ENCODE data around the gene LRRC27.
"Not testable (repeated sequence)": the region's sequence is repeated elsewhere in the genome, so short reads cannot be mapped to it uniquely, and the experiment has no call there.

The LRRC27 gene

DNA sequence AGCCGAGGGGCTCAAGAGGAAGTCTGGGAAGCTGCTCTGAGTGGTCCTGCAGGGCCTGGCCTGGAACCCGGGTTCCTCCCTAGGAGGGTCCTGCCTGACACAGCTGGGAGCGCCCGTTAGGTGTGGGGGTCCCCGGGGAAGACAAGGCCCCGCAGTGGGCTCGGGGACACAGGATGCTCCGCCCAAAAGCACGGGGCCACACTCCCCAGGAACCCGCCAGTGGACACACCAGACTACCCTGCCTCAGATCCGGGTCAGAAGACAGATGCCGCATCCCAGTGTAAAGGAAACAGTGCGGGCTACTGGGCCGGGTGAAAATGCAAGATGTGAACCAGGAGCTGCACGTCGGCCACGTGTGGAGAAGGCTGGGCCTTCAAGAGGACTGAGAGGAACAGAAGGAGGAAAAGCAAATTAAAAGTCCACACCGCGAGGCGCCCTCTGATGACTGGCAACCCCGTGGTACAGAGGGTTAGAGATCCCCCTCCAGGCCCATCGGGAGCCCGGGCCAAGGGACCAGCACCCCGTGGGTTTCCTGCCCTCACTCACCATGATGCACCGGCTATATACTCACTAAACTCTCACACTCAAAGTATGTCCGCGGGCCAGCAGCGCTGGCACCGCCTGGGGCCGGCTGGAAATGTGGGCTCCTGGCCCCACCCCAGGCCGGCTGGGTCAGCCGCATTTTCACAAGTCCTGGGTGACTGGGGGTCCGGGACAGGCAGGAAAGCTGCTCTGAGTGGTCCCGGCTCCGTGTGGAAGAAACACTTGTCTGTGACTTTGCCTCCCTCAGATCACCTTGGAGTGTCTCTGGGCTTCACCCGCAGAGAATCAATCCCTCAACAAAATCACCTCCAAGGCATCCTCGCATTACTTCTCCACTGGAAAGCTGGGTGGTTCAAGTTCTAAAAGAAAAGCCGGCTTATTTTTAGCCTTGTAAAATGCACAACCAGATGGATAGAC lies 30.3 kb upstream of the LRRC27 start:
- DNase-seq = no peak

DNA sequence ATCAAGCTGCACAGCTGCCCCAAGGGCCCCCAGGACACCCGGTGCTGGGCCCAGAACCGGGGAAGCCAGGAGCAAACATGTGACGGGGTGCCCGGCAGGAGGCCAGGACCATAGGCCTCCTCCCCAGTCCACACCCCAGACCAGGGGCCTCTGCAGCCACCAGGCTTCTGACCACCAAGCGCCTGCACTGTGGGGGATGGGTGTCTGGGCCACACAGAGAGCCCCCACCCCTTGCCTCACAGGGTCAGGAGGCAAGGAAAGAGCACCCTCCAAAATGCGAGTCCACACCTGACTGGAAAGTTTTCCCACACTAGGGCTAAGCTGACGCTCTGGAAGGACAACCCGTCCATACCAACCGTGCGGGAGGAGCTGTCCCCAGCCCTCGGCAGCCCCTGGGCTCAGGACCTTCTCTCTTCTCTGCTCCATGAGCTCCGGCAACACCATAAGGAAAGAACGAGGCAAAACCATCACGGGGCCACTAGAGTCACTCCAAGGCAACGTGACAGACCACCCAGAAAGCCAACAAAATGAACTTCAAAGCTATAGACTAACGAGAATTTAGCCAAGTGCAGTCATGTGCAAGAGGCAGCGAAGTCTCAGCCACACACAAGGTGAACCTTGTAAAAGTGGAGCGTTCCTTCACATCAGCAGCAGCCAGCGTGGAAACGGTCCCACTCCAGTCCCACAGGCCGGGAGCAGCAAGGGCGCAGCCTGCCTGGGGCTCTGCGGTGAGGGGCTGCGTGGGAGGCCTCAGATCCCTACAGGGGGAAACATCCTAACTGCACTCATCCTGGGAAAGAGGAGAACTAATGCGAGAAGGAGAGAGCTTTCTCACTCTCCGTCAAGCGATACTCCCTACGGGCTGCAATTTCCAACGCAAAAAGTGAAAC lies 29.3 kb upstream of the LRRC27 start:
- DNase-seq = no peak

DNA sequence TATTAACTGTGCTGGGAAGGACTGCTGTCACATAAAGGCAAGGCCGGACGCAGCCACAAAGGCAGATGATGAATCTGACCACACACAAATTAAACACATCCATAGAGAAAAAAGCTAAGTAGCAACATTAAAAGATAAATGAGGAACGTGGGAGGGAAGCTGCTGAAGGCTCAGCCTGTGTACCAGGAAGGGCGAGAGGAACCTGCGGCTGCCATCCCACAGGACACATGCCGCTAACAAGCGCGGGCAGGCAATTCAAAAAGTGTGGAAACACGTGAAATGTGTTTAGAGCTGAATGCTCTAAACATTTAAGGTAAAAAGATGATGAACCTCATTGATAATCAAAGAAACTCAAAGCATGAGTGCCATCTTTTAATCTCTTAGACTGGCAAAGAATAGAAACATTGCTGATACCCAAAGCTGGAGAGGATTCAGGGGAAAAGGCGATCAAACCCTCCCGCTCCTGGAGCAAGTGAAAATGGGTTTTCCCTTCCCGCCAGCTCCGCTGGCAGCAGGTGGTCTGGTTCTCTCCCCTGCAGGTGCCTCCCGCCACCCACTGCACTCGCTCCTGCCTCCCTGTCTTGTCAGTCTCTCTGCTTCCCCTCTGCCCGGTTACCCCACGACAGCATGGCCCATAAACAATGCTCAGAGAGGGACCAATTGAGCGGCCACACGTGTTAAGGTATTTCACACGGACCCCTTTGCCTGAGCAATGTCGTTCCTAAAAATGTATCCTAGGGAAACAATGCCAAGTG lies 28.5 kb upstream of the LRRC27 start:
- no peak for DNase-seq

- no peak for DNase-seq
Observed at GRCh38 chr10:132304756-132305509, 27.1 kb upstream of the LRRC27 start.

DNA sequence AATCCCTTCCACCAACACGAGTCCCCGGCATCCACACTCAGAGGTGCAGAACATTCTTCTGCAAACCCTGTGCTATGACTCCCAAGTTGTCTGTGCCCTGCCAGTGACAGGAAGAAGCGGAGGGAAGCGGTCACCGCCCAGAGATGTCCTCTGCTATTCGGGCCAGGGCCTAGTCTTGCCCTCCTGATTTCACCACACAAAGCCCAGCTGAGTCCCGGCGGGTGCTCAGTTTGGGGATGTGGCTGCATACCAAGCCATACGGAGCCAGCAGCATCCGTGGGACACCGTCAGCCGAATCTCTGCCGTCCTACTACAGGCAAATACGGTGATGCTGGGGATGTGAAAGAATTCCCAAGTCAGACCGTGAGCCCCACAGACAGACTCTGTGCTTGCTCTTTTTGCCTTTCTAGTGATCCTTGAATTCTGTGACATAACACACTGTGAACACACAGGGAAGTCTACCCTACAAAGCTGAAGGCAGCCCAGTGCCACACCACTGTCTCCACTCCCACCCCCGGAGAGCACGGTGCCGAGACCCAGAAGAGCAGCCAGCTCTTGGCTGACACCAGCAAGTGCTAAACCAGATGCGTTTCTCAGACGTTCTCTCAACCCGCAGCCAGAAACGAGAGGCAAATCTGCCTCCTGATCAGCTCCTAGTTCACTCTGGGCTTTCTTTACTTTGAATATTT lies 26.2 kb upstream of the LRRC27 start:
- DNase-seq = no peak

DNA sequence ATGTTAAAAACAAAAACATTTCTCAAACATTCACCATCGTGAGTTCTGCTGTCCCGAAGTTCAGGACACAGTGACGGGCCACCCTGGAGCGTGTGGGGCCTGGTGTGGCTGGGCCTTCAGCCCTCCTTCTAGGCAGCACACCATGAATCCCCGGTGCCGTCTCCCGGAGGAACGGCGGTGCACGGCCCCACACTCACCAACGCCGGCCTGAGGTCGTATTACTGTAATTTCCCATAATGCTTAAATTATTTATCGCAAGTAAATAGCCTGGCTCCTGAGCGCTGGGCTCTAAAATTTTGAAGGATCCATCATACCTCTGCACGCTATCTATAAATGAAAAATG lies 25.7 kb upstream of the LRRC27 start:
- DNase-seq = no peak

DNA sequence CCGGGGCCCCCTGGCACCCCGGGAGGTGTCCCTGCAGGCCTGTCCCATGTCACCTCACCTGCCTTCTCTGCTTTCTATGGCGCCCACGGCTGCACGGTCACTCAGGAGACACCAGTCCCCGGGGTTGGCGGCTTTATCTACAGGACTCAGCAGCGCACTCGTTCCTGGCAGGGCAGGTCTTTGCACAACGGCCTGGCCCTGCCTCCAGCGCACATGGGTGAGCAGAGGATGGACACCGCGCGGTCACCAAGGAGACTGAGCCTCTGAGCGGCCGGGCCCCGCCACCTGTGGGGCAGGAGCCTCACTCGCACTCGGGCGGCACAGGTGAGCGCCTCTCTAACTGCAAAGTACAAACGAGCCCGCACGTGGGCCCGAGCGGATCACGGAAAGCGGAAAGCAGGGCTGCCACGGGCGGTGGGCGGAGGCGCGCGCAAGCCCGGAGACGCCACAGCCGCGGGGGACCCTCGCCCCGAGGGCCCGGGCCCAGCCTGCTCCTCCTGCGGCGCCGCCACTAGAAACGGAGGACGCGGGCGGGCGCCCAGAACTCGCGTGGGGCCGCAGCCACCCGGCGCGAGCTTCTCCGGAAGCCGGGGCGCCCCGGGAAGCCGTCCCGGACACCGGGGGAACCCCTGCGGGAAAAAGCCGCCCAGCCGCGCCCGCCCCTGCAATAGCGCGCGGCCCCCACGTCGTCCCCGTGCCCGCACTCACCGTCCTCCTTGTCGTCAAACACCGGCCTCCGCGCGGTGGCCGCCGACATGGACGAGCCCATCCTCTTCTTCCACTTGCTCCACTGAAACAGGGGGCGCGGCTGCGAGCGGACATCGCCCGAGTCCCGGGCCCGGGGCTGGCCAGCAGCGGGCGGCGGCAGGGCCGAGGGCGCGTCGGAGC lies 24.9 kb upstream of the LRRC27 start:
- DNase-seq = no peak

DNA sequence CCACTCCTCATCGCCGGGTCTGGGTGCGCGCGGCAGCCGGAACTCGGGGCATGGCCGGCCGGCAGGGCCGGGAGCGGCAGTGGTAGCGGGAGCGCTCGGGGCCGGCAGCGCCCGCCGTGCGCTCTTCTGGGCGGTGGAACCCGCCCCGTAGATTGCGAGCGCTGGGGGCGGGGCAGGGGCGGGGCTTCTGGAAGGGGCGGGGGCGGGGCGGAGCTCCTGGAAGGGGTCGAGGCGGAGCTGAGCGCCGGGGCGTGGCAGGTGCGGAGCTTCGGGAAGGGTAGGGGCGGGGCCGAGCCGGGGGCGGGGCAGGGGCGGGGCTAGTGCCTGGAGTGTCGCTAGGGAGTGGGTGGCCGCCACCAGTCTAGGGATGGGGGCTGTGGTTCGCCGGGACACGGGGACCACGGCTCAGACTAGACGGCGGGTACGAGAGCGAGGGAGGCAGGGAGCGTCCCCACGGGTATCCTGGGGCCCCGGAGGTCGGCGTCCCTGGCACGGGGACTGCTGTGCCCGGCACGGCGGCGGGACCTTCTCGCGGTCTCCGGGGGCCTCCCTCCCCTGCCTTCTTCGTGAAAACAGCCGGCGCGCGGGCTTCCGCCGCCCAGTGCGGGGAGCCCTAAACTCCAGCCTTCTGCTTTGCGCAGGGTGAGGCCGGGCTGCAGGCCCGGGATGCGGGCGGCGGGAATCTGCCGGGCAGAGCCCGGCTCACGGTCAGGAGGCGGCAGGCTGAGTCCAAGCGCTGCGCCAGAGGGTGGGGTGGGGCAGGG lies 24.0 kb upstream of the LRRC27 start, which contains the start of gene STK32C:
Gene STK32C, minus strand, starts transcription at position 128 of the 764 bp plus-strand sequence. Its CDS starts 117 bp downstream, at position 11.
- peak; percentile 31 for DNase-seq

DNA sequence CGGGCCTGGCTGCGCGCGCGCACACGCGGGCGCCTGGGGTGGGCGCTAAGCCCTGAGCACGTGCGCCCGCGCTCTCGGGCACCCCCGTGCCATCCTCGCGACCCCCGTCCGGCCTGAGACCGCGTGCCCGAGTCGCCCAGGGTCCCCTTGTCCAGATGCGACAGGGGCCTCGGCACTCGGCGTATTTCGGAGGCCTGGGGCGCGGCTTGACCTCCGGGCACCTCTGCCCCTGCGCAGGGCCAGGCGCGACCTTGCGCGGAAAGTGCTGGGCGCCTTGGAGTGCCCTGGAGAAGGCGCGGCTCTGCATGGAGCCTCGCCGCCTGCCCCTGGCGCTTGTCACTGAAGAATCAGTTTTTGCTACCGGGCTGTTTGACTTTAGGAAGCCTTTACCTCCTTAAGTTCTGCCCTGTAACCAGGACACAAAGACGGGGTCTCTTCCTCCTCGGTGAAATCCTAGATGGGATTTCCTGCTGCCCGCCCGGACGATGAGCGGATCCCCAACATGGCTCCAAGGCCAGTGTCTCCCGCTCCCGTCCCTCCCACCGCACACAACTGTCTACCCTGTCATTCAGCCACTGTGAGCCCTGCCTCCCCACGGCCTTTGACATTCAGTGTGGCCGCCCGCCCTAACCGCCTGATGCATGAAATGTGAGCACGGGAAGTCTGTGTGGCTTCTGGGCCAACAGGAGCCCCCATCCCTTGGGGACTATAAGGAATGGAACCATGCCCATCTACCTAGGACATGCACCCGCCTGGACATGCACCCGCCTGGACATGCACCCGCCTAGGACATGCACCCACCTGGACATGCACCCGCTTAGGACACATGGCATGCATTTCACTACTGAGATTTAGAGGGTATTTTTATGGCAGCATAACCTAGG lies 23.2 kb upstream of the LRRC27 start:
- no peak for DNase-seq

DNA sequence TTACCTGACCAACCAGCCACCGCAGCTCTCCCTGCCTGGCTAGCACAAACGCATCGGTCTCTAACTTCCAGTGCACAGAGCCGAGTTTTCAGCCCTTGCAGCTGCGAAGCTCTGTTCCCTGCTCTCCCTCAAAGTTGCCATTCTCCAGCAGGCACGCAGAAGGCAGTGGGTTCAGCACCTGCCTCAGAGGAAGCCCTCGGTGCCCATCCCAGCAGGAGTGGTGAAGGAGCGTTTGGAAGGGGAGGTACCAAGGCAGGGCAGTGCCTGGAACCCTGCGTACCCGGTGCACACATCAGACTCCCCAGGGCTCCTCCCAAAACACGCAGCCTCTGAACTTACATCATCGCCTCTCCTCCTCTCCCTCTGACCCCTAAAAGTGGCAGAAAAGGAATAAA lies 22.5 kb upstream of the LRRC27 start:
- no peak for DNase-seq

- DNase-seq = no peak
Observed at GRCh38 chr10:132309879-132310591, 22.0 kb upstream of the LRRC27 start.

- no peak for DNase-seq
Observed at GRCh38 chr10:132310701-132311337, 21.2 kb upstream of the LRRC27 start.

- DNase-seq = no peak
Observed at GRCh38 chr10:132311338-132311939, 20.6 kb upstream of the LRRC27 start.

- no peak for DNase-seq
Observed at GRCh38 chr10:132313305-132313704, 18.7 kb upstream of the LRRC27 start.

- DNase-seq = no peak
Observed at GRCh38 chr10:132313865-132314264, 18.1 kb upstream of the LRRC27 start.

DNA sequence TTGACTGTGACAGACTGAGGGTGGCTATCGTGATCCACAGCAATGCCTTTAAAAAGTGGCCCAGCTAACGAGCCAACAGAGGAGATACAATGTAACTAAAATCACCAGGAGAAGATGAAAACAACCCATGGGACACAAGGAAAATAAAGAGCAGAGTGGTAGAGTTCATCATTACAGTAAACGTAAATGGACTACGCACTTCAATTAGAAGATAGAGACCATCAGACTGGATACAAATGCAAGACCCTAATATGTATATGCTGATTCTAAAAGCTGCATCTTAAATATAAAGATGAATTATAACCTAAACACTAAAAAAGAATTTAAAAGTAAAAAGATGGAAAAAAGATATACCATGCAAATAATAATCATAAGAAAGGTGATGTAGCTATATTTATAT lies 17.7 kb upstream of the LRRC27 start:
- no peak for DNase-seq

- DNase-seq = not testable (repeated sequence)
Observed at GRCh38 chr10:132314881-132315280, 17.1 kb upstream of the LRRC27 start.

Data from NCI-H226 (cell line).